ENCODE measurements around the gene PCYOX1L. TPM values are rescaled to one million over a fixed set of nuclear protein-coding genes. Genes with fewer than 3 reads are reported as not detected.
A peak's percentile ranks its signal among the peaks of the same experiment; 100 is the strongest.

PCYOX1L gene
- total RNA-seq (ENCODE audit: low replicate concordance) = 8.2 and 18.5 TPM in 2 replicates
- long read RNA-seq, transcript PCYOX1L-201 (6 exons, 2,546 nt) = major isoform, 14 of 15 reads
- long read RNA-seq, partial matches to known transcripts = 0 of 15 reads
- long read RNA-seq, other reads (novel, unspliced or antisense) = 1 of 15 reads

DNA sequence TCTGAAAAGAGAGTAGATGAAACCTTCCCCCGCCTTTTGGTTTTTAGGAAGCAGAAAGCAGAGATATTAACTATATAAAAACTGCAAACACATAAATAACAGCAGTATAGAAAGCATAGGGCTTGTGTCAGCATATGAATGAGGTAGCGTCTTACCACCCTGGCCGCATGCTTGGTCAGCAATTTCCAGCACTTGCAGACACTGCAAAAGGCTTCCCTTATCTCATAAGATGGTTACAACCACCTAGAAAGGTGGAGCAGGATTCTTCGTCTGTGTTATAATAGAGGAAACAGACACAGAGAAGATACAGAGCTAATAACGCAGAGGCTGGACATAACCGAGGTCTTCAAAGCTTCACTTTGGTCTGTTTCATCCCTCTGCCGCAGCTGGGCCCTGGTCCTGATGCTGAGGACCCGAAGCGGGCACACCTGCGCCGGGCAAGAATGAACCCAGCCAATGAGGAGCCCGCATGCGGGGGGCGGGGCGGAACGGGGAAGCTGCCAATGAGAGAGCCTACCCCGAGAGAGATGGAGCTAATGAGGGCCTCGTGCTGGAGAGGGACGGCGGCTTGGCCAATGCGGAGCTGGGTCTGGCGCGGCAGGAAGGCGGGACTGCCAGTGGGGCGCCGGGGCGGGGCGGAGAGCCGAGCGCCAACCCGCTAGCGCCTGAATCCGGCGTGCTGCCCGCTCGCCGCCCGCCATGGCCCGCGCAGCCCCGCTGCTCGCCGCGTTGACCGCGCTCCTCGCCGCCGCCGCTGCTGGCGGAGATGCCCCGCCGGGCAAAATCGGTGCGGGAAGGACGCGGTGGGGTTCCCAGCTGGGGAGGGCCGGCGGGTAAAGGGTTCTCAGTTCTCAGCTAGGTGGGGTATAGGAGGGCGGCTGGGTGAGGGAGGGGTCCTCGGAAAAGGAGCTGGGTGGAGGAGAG is at the start of gene PCYOX1L:
TSS of gene PCYOX1L (plus strand) at position 677 of the 924 bp plus-strand sequence. CDS start at position 700, 23 bp downstream.
- DNase-seq (ENCODE audit: extremely low spot score, unreplicated experiment) = peak; percentile 94
- TF ChIP-seq, protein P1, sequence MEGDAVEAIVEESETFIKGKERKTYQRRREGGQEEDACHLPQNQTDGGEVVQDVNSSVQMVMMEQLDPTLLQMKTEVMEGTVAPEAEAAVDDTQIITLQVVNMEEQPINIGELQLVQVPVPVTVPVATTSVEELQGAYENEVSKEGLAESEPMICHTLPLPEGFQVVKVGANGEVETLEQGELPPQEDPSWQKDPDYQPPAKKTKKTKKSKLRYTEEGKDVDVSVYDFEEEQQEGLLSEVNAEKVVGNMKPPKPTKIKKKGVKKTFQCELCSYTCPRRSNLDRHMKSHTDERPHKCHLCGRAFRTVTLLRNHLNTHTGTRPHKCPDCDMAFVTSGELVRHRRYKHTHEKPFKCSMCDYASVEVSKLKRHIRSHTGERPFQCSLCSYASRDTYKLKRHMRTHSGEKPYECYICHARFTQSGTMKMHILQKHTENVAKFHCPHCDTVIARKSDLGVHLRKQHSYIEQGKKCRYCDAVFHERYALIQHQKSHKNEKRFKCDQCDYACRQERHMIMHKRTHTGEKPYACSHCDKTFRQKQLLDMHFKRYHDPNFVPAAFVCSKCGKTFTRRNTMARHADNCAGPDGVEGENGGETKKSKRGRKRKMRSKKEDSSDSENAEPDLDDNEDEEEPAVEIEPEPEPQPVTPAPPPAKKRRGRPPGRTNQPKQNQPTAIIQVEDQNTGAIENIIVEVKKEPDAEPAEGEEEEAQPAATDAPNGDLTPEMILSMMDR (conservative IDR thresholded peaks at IDR 0.05) = no peak
- peak within 1 kb of the TSS; percentile 93 for H3K4me3 Mint-ChIP-seq
- no peaks in the 10 kb centered on the region for H3K9me3 Mint-ChIP-seq
- peak within 1 kb of the TSS; percentile 48 for H3K27ac Mint-ChIP-seq
- H3K36me3 Mint-ChIP-seq = peaks cover 13% of the 10 kb centered on the region
- H3K4me1 Mint-ChIP-seq (ENCODE audit: unreplicated experiment) = peaks cover 12% of the 10 kb centered on the region
- H3K27me3 Mint-ChIP-seq = no peaks in the 10 kb centered on the region

GRCh38 chr5:149309354-149309753 is 48.5 kb upstream of the PCYOX1L start:
- no peaks in the 10 kb centered on the region for H3K27me3 Mint-ChIP-seq
- H3K4me3 Mint-ChIP-seq = no peak overlapping the region
- H3K36me3 Mint-ChIP-seq = no peaks in the 10 kb centered on the region
- no peak overlapping the region for H3K27ac Mint-ChIP-seq
- H3K4me1 Mint-ChIP-seq (ENCODE audit: unreplicated experiment) = peaks cover 11% of the 10 kb centered on the region
- no peaks in the 10 kb centered on the region for H3K9me3 Mint-ChIP-seq
- DNase-seq (ENCODE audit: extremely low spot score, unreplicated experiment) = no peak
- TF ChIP-seq, protein P1 (conservative IDR thresholded peaks at IDR 0.05) = no peak

DNA sequence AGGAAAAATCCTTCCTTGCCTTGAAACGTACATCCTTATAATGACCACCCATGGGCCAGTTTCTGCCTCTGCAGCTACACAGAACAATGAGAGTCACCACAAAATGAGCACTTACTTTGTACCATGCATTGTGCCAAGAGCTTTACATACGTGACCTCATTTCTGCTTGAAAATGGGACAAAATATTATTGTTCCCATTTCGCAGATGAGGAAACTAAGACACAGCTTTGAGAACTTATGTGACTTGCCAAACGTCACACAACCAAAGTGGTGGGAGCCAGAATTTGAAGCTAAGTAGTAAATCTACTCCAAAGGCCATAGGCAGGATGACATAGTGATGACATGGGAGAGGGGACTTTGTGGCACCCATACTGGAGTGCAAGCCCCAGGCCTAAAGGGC is 47.4 kb upstream of the PCYOX1L start:
- H3K4me3 Mint-ChIP-seq = no peak overlapping the region
- TF ChIP-seq, protein P1 (conservative IDR thresholded peaks at IDR 0.05) = no peak
- no peak overlapping the region for H3K27ac Mint-ChIP-seq

DNA sequence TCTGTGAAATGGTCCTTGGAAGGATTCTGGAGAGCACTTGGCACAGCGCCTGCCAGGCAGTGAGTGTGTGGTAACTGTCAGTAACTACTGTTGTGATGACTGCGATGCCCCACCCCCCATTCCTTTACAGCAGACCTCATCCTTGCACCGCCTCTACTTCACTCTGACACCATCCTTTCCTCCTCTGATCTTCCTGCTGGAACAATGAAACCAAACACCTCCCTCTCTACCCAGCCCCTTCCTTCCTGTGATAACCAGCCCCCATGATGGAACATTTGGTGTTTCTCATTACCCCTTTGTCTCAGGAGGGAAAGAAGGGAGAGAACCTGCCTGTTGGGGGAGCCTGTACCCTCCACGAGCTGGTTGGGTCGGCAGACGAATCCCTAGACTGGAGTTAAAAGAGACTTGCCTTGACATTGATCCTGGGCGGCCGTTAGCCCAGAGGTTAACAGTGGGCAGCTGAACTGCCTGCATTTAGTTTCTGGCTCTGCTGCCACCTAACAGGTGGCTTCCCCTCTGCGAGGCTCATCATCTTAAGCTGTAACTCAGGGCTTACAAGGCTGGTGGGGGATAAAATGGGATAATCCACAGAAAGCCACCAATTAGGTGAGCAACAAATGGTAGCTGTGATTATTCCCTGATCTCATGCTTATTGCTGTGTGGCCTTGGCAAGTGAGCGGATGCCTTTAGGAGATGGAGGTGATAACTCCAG is 46.7 kb upstream of the PCYOX1L start:
- Mint-ChIP-seq H3K36me3 (no peaks in the 10 kb centered on the region), H3K27ac (no peak overlapping the region), H3K4me3 (no peak overlapping the region), H3K9me3 (no peaks in the 10 kb centered on the region), H3K4me1 (ENCODE audit: unreplicated experiment) (peaks cover 5% of the 10 kb centered on the region), H3K27me3 (no peaks in the 10 kb centered on the region)
- TF ChIP-seq, protein P1 (conservative IDR thresholded peaks at IDR 0.05) = no peak
- no peak for DNase-seq (ENCODE audit: extremely low spot score, unreplicated experiment)

More for the DNA sequence above, 47.4 kb upstream of the PCYOX1L start:
- Mint-ChIP-seq H3K27me3 (no peaks in the 10 kb centered on the region), H3K36me3 (no peaks in the 10 kb centered on the region), H3K9me3 (no peaks in the 10 kb centered on the region), H3K4me1 (ENCODE audit: unreplicated experiment) (peaks cover 11% of the 10 kb centered on the region)
- DNase-seq (ENCODE audit: extremely low spot score, unreplicated experiment) = no peak

GRCh38 chr5:149313151-149313841 is 44.5 kb upstream of the PCYOX1L start:
- no peak for DNase-seq (ENCODE audit: extremely low spot score, unreplicated experiment)
- TF ChIP-seq, protein P1 (conservative IDR thresholded peaks at IDR 0.05) = no peak
- Mint-ChIP-seq H3K4me1 (ENCODE audit: unreplicated experiment) (peaks cover 9% of the 10 kb centered on the region), H3K27me3 (no peaks in the 10 kb centered on the region), H3K36me3 (no peaks in the 10 kb centered on the region), H3K4me3 (no peak overlapping the region), H3K27ac (no peak overlapping the region), H3K9me3 (no peaks in the 10 kb centered on the region)

Measured in type B pancreatic cell (in vitro differentiated cells).